Central memory CD8-positive, alpha-beta T cell (primary cell): ENCODE results near the gene JMJD8.

ENCODE experiments used
- ATAC-seq: fragments of 150-1000 bp; cut with Tn5 transposase; replicated peaks from 2 replicates; pipeline ENCODE4 v1.10.0; 2022; ENCODE audit warnings: mild to moderate bottlenecking, moderate FRiP score, moderate number of reproducible peaks; ENCODE audit not compliant: poor library complexity, severe bottlenecking; ENCODE audit errors: extremely low read depth
- DNase-seq, 2 donors: peaks; one replicate each; pipeline ENCODE4 v3.0.0; 2021; ENCODE audit warnings: low spot score in 2 of 2
- H3K27ac Mint-ChIP-seq: one replicate; pipeline ENCODE4 v1.8.0; 2022; ENCODE audit warnings: low read depth, mild to moderate bottlenecking, moderate library complexity, mixed read lengths
- H3K27me3 Mint-ChIP-seq: one replicate; pipeline ENCODE4 v1.8.0; 2022; ENCODE audit warnings: mixed read lengths
- H3K36me3 Mint-ChIP-seq: one replicate; pipeline ENCODE4 v1.8.0; 2022; ENCODE audit warnings: mild to moderate bottlenecking, moderate library complexity, mixed read lengths; ENCODE audit not compliant: insufficient read depth
- H3K4me1 Mint-ChIP-seq: one replicate; pipeline ENCODE4 v1.8.0; 2022; ENCODE audit warnings: mixed read lengths
- H3K4me3 Mint-ChIP-seq: one replicate; pipeline ENCODE4 v1.8.0; 2022; ENCODE audit warnings: mild to moderate bottlenecking, moderate library complexity, mixed read lengths
- H3K9me3 Mint-ChIP-seq: one replicate; pipeline ENCODE4 v1.8.0; 2022; ENCODE audit warnings: mixed read lengths

Gene JMJD8, protein sequence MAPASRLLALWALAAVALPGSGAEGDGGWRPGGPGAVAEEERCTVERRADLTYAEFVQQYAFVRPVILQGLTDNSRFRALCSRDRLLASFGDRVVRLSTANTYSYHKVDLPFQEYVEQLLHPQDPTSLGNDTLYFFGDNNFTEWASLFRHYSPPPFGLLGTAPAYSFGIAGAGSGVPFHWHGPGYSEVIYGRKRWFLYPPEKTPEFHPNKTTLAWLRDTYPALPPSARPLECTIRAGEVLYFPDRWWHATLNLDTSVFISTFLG

DNA sequence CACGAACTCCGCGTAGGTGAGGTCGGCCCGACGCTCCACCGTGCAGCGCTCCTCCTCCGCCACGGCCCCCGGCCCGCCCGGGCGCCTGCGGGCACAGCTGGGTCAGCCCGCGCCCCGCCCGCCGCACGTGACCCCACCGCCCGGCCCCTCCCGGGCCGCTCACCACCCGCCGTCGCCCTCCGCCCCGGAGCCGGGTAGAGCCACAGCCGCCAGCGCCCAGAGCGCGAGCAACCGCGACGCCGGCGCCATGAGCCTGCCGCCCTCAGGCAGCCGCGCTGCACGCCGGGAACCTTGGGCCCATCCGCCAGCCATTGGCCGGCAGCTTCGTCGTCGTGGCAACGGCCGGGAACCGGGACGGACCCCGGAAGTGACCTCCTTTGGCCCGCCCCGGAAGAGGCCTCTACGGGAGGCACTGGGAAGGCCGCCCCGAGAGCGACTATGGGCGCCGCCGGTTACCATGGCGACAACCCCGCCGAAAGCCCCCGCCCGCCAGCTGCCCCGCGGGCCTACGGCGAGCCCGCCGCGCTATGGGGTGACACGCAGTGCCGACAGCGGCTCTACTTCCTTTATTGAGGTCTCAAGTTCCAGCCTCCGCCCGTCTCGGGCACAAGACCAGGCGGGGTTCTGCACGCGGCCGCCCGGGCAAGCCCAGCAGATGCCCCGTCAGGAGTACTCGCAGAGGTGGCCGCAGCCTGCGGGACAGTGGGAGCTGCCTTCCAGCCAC lies at the start of gene JMJD8:
JMJD8 (minus strand) TSS at position 264 of the 724 bp plus-strand sequence; CDS start at position 249, 15 bp downstream.
- Mint-ChIP-seq H3K27ac (peak within 1 kb of the TSS; percentile 67), H3K4me3 (peak within 1 kb of the TSS; percentile 73), H3K9me3 (no peaks in the 10 kb centered on the region), H3K27me3 (no peaks in the 10 kb centered on the region), H3K36me3 (peaks cover 22% of the 10 kb centered on the region), H3K4me1 (peaks cover 27% of the 10 kb centered on the region)
- DNase-seq (peak; percentile 89 to 90), ATAC-seq (peak; percentile 70)

DNA sequence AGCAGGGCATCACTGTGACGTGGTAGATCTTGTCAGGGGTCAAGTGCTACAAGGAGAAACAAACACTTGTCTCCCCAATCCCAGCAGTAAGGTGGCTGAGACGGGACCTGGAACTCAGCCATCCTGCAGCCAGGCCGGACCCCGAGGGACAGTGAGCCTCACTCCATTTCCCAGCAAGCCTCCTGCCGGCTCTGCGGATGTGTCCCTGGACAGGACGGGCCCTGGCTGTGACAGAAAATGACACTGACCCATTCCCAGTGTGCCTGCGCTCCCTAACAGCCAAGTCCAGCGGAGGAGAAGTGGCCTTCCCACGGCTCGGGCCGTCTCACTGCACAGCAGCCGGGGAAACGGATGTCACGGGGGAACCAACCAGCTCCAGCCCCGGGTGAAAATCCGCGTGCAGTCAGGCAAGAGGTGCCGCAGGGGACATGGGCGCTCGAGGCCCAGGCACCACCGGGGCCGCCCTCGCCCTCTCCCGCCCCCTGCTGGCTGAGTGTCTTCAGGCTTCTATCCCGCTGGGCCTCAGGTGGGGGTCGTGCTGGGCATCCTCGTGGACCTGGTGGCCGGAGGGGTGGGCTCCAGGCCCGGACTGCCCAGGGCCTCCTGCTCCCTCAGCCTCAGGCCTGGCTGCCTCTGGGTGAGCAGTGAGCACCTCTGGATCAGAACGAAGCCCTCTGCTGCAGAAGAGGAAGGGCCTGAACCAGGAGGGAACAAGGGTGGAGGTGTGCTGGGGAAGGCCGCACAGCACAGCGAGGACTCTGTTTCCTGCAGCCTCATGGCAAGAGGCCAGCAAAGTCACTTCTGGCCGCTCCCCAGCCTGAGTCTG lies 49.5 kb upstream of the JMJD8 start:
- ATAC-seq: no peak
- no peak for DNase-seq
- Mint-ChIP-seq H3K4me3 (no peak overlapping the region), H3K9me3 (no peaks in the 10 kb centered on the region), H3K27me3 (no peaks in the 10 kb centered on the region), H3K27ac (no peak overlapping the region), H3K36me3 (peaks cover 34% of the 10 kb centered on the region), H3K4me1 (peaks cover 6% of the 10 kb centered on the region)

DNA sequence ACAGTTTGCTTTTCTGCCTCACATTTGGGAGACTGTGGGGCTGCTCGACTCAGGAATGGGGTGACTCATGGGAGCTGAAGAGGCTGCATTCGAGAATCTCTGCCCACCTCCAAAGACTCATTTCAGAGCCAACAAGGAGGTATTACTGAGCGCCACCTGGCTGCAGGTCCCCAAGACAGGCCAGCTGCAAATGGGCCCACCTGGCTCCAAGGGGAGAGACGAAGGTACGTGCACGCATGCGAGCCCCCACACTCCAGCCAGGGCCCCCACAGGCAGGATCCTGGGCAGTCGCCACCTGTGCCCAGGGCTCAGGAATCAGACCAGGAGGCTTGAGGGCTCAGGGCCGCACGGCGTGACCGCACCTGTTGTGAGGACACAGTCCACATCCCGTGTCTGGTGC lies 48.8 kb upstream of the JMJD8 start:
- DNase-seq (no peak), ATAC-seq (no peak)
- Mint-ChIP-seq H3K27ac (no peak overlapping the region), H3K4me3 (no peak overlapping the region), H3K9me3 (no peaks in the 10 kb centered on the region), H3K36me3 (peaks cover 30% of the 10 kb centered on the region), H3K27me3 (no peaks in the 10 kb centered on the region), H3K4me1 (peaks cover 6% of the 10 kb centered on the region)

DNA sequence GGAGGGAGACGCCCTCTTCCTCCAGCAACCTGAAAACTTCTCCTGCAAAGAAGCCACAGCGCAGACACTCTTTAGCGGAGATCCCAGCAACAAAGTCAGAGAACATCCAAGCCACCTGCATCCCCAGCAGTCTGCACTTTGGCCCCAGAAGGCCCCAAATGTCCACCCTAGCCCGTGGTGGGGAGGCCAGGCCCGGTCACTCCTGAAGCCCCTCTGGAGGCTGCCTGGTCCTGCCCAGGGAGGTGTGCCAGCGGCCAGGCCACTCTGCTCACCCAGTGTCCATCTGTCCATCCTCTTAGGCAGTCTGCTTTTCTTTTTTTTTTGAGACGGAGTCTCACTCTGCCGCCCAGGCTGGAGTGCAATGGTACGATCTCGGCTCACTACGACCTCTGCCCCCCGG lies 48.2 kb upstream of the JMJD8 start:
- ATAC-seq (no peak), DNase-seq (no peak)
- Mint-ChIP-seq H3K4me1 (peaks cover 6% of the 10 kb centered on the region), H3K9me3 (no peaks in the 10 kb centered on the region), H3K4me3 (no peak overlapping the region), H3K36me3 (peaks cover 30% of the 10 kb centered on the region), H3K27ac (no peak overlapping the region), H3K27me3 (no peaks in the 10 kb centered on the region)

DNA sequence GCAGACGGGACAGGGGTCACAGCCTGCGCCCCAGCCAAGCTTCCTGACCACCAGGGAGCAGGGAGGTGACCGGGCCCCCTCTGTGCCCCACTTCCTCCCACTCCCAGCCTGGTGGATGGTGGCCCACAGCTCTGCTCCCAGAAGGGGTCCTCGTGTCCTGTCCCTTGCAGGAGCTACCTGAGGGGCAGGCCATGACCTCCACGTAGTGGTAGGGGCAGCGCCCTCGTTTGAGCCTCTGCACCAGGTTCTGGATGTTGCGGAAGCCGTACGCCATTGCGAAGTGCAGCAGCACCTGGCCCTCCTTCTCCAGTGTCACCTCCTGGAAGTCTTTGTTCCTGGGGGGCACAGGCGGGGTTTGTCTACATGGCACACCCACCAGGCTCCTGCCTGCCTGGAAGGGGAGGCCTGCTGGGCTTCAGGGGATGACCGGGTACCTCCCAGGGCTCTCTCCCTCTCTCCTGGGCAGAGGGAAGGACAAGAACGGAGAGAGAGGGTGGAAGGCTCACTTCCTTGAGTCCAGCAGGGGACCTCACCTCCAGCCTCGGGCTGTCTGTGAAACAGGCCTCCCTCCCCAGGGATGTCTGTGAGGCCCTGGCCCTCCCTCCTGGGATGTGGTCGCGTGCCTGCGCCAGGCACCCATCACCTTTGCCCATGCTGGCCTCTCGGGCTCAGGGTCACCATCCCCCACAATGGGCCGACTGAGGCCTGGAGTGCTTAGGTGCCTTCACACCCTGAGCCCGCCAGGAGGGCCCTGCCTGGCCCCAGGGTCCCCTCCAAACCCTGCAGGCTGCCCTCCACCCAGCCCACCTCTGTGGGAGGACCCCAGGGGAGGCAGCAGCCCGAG lies 46.8 kb upstream of the JMJD8 start:
- ATAC-seq (no peak), DNase-seq (no peak)
- Mint-ChIP-seq H3K4me3 (no peak overlapping the region), H3K27ac (no peak overlapping the region), H3K4me1 (peaks cover 6% of the 10 kb centered on the region), H3K27me3 (no peaks in the 10 kb centered on the region), H3K9me3 (no peaks in the 10 kb centered on the region), H3K36me3 (peaks cover 22% of the 10 kb centered on the region)

DNA sequence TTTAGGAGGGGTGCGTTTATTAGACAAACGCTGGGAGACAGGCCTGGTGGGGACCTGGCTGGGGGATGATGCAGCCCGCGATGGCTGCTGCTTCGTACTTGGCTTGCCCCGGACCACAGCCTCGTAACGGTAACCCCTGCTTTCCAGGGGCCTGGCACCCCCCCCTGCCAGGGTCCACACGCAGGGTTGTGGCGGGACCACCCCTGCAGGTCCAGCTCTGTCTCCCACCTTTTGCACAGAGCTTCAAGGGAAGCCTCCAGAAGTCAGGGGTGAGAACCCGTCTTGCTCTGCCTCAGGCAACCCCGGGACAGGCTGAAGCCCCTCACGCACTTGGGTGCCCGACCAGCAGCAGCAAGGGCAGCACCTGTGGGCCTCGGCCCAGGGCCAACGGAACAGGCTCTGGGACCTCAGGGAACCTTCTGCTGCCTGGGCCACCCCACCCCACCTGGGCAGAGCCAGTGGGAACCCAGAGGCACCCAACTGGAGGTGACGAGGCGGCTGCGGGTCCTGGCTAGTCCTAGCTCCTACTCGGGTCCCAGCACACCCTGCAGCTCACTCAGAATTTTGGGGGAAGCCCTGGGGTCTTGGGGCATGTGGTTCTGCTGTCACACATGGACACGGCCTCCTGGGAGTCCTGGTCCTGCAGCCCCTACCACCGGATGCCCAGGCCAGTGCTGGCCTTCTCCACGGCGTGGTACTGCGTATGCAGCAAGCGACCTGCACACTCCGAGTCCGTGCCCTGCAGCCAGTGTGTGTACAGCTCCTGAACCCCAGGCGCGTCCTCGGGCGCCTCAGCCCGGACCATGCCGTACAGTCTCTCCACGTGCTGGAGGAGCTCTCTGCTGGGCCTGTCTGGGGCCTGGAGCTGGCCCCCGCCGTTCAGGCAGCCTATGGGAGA lies 45.9 kb upstream of the JMJD8 start:
- H3K9me3 Mint-ChIP-seq: no peaks in the 10 kb centered on the region
- H3K4me3 Mint-ChIP-seq: no peak overlapping the region
- peaks cover under 1% of the 10 kb centered on the region for H3K4me1 Mint-ChIP-seq
- H3K27me3 Mint-ChIP-seq: no peaks in the 10 kb centered on the region
- no peak for DNase-seq
- no peak overlapping the region for H3K27ac Mint-ChIP-seq
- peaks cover 20% of the 10 kb centered on the region for H3K36me3 Mint-ChIP-seq
- no peak for ATAC-seq

DNA sequence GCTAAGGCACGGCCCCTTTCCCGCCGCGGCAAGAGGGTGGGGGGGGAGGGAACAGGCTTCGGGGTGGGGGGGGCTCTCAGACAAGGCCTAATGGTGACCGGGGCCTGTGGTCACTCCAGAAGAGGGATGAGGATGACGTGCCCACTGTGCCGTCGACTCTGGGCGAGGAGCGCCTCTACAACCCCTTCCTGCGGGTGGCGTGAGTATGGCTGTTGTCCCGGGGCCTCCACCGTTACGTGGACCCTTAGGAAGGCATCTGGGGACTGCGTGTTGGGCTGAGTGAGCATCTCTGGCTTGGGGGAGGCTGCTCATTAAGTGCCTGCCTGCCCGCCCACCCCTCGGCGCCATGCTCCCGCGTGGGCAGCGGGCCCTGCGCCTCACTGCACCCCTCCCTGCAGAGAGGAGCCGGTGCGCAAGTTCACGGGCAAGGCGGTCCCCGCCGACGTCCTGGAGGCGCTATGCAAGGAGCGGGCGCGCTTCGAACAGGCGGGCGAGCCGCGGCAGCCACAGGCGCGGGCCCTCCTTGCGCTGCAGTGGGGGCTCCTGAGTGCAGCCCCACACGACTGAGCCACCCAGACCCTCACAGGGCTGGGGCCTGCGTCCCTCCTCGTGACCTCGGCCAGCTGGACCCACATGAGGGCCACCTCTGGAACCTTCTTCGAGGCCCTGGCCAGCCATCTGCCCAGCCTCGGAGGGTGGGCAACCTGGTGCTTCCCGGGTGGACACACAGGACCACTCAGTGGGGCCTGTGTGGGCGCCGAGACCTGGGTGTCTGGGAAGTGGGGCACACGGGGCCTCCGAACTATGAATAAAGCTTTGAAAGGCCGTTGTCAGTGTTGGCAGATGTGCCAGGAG lies 45.0 kb upstream of the JMJD8 start:
- H3K4me1 Mint-ChIP-seq: no peaks in the 10 kb centered on the region

DNA sequence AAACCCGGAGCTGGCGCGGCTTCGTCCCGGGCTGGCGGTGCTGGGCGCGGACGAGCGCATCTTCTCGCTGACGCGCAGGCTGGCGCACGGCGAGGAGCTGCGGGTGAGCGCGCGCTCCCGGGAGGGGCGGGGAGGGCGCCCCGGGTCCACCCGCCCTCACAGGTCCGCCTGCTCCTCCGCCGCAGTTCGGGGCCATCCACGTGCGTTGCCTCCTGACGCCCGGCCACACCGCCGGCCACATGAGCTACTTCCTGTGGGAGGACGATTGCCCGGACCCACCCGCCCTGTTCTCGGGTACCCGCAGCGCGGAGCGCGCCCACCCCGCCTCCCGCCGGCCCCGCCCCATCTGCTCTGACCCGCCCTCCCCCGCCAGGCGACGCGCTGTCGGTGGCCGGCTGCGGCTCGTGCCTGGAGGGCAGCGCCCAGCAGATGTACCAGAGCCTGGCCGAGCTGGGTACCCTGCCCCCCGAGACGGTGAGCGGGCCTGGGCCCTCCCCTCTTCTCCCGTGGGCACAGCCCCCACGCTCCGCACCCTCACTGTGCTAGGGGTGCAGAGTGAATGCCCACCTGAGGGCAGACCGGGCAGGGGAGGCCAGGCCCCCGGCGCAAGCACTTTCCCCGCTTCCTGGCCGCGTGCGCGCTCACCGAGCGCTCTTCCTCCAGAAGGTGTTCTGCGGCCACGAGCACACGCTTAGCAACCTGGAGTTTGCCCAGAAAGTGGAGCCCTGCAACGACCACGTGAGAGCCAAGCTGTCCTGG lies 44.2 kb upstream of the JMJD8 start:
- Mint-ChIP-seq H3K4me1 (no peaks in the 10 kb centered on the region), H3K27me3 (no peaks in the 10 kb centered on the region), H3K9me3 (no peaks in the 10 kb centered on the region), H3K4me3 (peak overlapping the region; percentile 69), H3K27ac (no peak overlapping the region), H3K36me3 (peaks cover 18% of the 10 kb centered on the region)
- peak; percentile 57 to 71 for DNase-seq
- peak; percentile 77 for ATAC-seq

More for the DNA sequence above, 45.0 kb upstream of the JMJD8 start:
- no peak for DNase-seq
- no peaks in the 10 kb centered on the region for H3K9me3 Mint-ChIP-seq
- no peak for ATAC-seq
- H3K4me3 Mint-ChIP-seq: peak overlapping the region; percentile 69
- H3K27ac Mint-ChIP-seq: no peak overlapping the region
- peaks cover 18% of the 10 kb centered on the region for H3K36me3 Mint-ChIP-seq
- H3K27me3 Mint-ChIP-seq: no peaks in the 10 kb centered on the region

DNA sequence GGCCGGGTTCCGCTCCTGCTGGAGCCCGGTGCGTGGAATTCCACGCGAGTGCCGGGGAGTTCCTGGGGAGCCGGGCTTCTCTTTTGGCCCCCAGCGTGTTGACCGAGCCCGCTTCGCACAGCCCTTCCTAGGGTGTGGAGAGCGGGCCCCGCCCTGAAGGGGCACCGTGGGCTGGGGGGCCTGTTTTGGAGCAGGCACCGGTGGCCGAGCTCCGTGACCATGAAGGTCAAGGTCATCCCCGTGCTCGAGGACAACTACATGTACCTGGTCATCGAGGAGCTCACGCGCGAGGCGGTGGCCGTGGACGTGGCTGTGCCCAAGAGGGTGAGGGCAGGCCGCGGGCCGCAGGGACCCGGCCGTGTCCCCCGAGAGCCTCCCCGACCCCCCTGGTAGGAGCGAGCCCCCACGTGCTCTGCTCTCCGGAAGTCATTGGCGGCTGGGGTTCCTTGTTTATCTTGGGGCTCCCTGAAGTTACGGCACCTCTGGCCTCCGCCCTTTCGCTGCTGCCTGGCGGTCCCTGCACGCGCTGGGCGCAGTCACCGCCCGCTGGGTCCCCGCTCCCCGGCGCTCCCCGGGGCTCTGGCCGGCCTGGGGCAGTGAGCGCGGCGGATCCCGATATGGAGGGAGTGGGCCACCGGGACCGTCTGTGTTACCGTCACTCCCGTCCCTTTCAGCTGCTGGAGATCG lies 43.3 kb upstream of the JMJD8 start:
- H3K27me3 Mint-ChIP-seq: no peaks in the 10 kb centered on the region
- peaks cover 18% of the 10 kb centered on the region for H3K36me3 Mint-ChIP-seq
- H3K9me3 Mint-ChIP-seq: no peaks in the 10 kb centered on the region
- peak overlapping the region; percentile 56 for H3K4me3 Mint-ChIP-seq
- no peak for DNase-seq
- peak; percentile 48 for ATAC-seq
- H3K4me1 Mint-ChIP-seq: no peaks in the 10 kb centered on the region
- H3K27ac Mint-ChIP-seq: no peak overlapping the region
